ENCODE data around the gene KCNIP4.

Gene KCNIP4

GRCh38 chr4:20916106-20916505, 1032.5 kb downstream of the KCNIP4 start:
- no peak for DNase-seq

GRCh38 chr4:20904966-20905365, 1043.6 kb downstream of the KCNIP4 start:
- DNase-seq = no peak

- no peak for DNase-seq
Observed at GRCh38 chr4:20901851-20902250, 1046.7 kb downstream of the KCNIP4 start.

- no peak for DNase-seq
Observed at GRCh38 chr4:20899591-20899990, 1049.0 kb downstream of the KCNIP4 start.

- DNase-seq = no peak
Observed at GRCh38 chr4:20895988-20896387, 1052.6 kb downstream of the KCNIP4 start.

GRCh38 chr4:20895208-20895607, 1053.4 kb downstream of the KCNIP4 start:
- no peak for DNase-seq

GRCh38 chr4:20890761-20891160, 1057.8 kb downstream of the KCNIP4 start:
- no peak for DNase-seq

- DNase-seq = no peak
Observed at GRCh38 chr4:20889901-20890300, 1058.7 kb downstream of the KCNIP4 start.

GRCh38 chr4:20883677-20884076, 1064.9 kb downstream of the KCNIP4 start:
- DNase-seq = no peak

- no peak for DNase-seq
Observed at GRCh38 chr4:20883231-20883630, 1065.3 kb downstream of the KCNIP4 start.

- DNase-seq = no peak
Observed at GRCh38 chr4:20882500-20882899, 1066.1 kb downstream of the KCNIP4 start.

GRCh38 chr4:20881658-20882057, 1066.9 kb downstream of the KCNIP4 start:
- no peak for DNase-seq

GRCh38 chr4:20878806-20879205, 1069.8 kb downstream of the KCNIP4 start:
- no peak for DNase-seq

- DNase-seq = no peak
Observed at GRCh38 chr4:20870436-20870835, 1078.1 kb downstream of the KCNIP4 start.

GRCh38 chr4:20868108-20868507, 1080.5 kb downstream of the KCNIP4 start:
- DNase-seq = no peak

- no peak for DNase-seq
Observed at GRCh38 chr4:20860878-20861277, 1087.7 kb downstream of the KCNIP4 start.

- no peak for DNase-seq
Observed at GRCh38 chr4:20859097-20859781, 1089.3 kb downstream of the KCNIP4 start.

- no peak for DNase-seq
Observed at GRCh38 chr4:20857081-20857480, 1091.5 kb downstream of the KCNIP4 start.

GRCh38 chr4:20847124-20847747, 1101.3 kb downstream of the KCNIP4 start:
- DNase-seq = no peak

GRCh38 chr4:20844311-20844710, 1104.3 kb downstream of the KCNIP4 start:
- DNase-seq = no peak

GRCh38 chr4:20840648-20841190, 1107.9 kb downstream of the KCNIP4 start:
- DNase-seq = no peak

- no peak for DNase-seq
Observed at GRCh38 chr4:20839957-20840356, 1108.6 kb downstream of the KCNIP4 start.

GRCh38 chr4:20838476-20838875, 1110.1 kb downstream of the KCNIP4 start:
- DNase-seq = no peak

- DNase-seq = no peak
Observed at GRCh38 chr4:20832826-20833225, 1115.7 kb downstream of the KCNIP4 start.

Data from effector CD4-positive, alpha-beta T cell (primary cell).